Tibial artery (tissue), 4 donors: ENCODE results near the gene AP3S2.

Experiments
- DNase-seq, 2 donors: peaks; one replicate each; pipeline ENCODE4 v3.0.0-alpha.2; 2019
- H3K27ac ChIP-seq, 2 donors: fragments of 200-600 bp; sonication (generic) in 1 of 2; 1 replicate in 1 of 2; 2 replicates in 1 of 2; pipeline ENCODE4 v1.5.1; 2018 to 2019; ENCODE audit warnings: mild to moderate bottlenecking in 1 of 2
- H3K27me3 ChIP-seq, 2 donors: fragments of 200-600 bp; sonication (generic) in 1 of 2; one replicate each; pipeline versions ENCODE4 v1.5.1 to v1.6.0; 2016 to 2019
- H3K36me3 ChIP-seq, 3 donors: fragments of 200-600 bp; sonication (generic) in 2 of 3; one replicate each; pipeline ENCODE4 v1.5.1; 2016 to 2019; ENCODE audit warnings: mild to moderate bottlenecking in 2 of 3
- H3K4me1 ChIP-seq, 4 donors: fragments of 200-600 bp; sonication (generic) in 2 of 4; 1 replicate in 3 of 4; 2 replicates in 1 of 4; pipeline ENCODE4 v1.5.1; 2016 to 2019
- H3K4me3 ChIP-seq, 2 donors: fragments of 200-600 bp; sonication (generic) in 1 of 2; 1 replicate in 1 of 2; 2 replicates in 1 of 2; pipeline ENCODE4 v1.5.1; 2018 to 2019; ENCODE audit warnings: mild to moderate bottlenecking in 2 of 2
- H3K9me3 ChIP-seq, 3 donors: fragments of 200-600 bp; sonication (generic) in 1 of 3; one replicate each; pipeline ENCODE4 v1.5.1; 2016 to 2019
- CTCF ChIP-seq, 2 experiments: fragments of 200-600 bp in 1 of 2; fragments of 450-650 bp in 1 of 2; IDR thresholded peaks; one replicate each; pipeline ENCODE4 v1.5.1; 2017 to 2019; ENCODE audit warnings: antibody characterized with exemption in 2 of 2, mild to moderate bottlenecking in 1 of 2, moderate library complexity in 1 of 2
- intact Hi-C: fragments of 100-400 bp; cut with DNase I; formaldehyde crosslinking; loops from one replicate; pipeline ENCODE4 v1.15.0; 2023; ENCODE audit warnings: low total_unique reads

AP3S2 gene

DNA sequence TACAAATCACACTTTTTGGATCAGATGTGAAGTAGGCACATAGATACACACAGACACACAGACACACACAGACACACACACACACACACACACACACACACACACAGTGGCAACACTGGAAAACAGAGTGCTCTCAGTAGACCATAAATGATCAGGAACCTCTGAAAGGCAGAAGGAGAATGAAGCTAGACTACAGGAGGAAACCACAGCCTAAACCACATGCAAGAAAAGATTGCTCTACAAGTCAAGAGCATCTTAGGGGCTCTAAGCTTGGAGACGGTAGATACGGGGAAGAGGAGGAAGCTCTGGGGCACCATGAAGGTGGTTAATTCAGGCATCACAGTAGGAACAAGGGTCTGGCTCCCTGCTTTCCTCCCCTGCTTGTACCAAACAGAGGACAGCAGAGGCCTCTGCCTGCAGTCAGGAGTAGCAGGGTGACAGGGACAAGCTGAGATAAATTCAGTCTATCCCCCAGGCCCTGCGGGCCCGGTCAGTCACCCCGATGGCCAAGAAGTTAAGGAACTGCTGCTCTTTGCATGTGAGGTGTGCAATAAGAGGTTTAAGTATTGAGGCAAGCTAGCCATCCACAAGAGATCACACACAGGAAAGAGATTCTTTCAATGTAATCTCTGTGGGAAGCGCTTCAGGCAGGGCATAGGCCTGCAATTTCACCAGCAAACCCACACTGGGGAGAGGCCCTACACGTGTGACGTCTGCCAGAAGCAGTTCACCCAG lies 42.4 kb upstream of the AP3S2 start:
- no peak for DNase-seq
- H3K4me3 ChIP-seq = no peak overlapping the region
- H3K27ac ChIP-seq = no peak overlapping the region
- no peaks in the 10 kb centered on the region for H3K4me1 ChIP-seq
- intact Hi-C loops = no loop called here
- no peaks in the 10 kb centered on the region for H3K27me3 ChIP-seq
- TF ChIP-seq CTCF (IDR thresholded peaks at IDR 0.05) = no peak
- H3K36me3 ChIP-seq = no peaks in the 10 kb centered on the region
- no peaks in the 10 kb centered on the region for H3K9me3 ChIP-seq

GRCh38 chr15:89932880-89933279 lies 39.1 kb upstream of the AP3S2 start:
- Histone ChIP-seq H3K9me3 (no peaks in the 10 kb centered on the region), H3K36me3 (no peaks in the 10 kb centered on the region), H3K4me1 (no peaks in the 10 kb centered on the region), H3K27ac (no peak overlapping the region), H3K4me3 (no peak overlapping the region), H3K27me3 (peaks cover 0 to 4% of the 10 kb centered on the region in 2 donors)
- no peak for TF ChIP-seq CTCF (IDR thresholded peaks at IDR 0.05)
- no peak for DNase-seq
- intact Hi-C loops = no loop called here

GRCh38 chr15:89928421-89928820 lies 34.6 kb upstream of the AP3S2 start:
- TF ChIP-seq CTCF (IDR thresholded peaks at IDR 0.05) = no peak
- DNase-seq = no peak
- no peak overlapping the region for H3K27ac ChIP-seq
- no peaks in the 10 kb centered on the region for H3K9me3 ChIP-seq
- H3K27me3 ChIP-seq = peaks cover 0 to 4% of the 10 kb centered on the region in 2 donors
- intact Hi-C loops = no loop called here
- H3K4me1 ChIP-seq = no peaks in the 10 kb centered on the region
- H3K36me3 ChIP-seq = no peaks in the 10 kb centered on the region
- no peak overlapping the region for H3K4me3 ChIP-seq

GRCh38 chr15:89926158-89926557 lies 32.4 kb upstream of the AP3S2 start:
- DNase-seq = no peak
- intact Hi-C loops = no loop called here
- TF ChIP-seq CTCF (IDR thresholded peaks at IDR 0.05) = no peak

GRCh38 chr15:89917442-89918101 lies 23.8 kb upstream of the AP3S2 start:
- H3K27me3 ChIP-seq = peaks cover 0 to 5% of the 10 kb centered on the region in 2 donors
- no peak overlapping the region for H3K4me3 ChIP-seq
- DNase-seq = peak in 1 of 2 donors; percentile 16
- no peaks in the 10 kb centered on the region for H3K36me3 ChIP-seq
- intact Hi-C loops = no loop called here
- no peak for TF ChIP-seq CTCF (IDR thresholded peaks at IDR 0.05)
- peaks cover 0 to 7% (median 6%) of the 10 kb centered on the region in 4 donors for H3K4me1 ChIP-seq
- no peaks in the 10 kb centered on the region for H3K9me3 ChIP-seq
- no peak overlapping the region for H3K27ac ChIP-seq

More at GRCh38 chr15:89926158-89926557, 32.4 kb upstream of the AP3S2 start:
- peaks cover 0 to 4% of the 10 kb centered on the region in 2 donors for H3K27me3 ChIP-seq
- no peaks in the 10 kb centered on the region for H3K4me1 ChIP-seq
- no peak overlapping the region for H3K4me3 ChIP-seq
- no peaks in the 10 kb centered on the region for H3K9me3 ChIP-seq
- no peaks in the 10 kb centered on the region for H3K36me3 ChIP-seq
- no peak overlapping the region for H3K27ac ChIP-seq
